HG03103 (cell line): Measurements from ENCODE around the gene HES2.
"Not testable (repeated sequence)": the region's sequence is repeated elsewhere in the genome, so short reads cannot be mapped to it uniquely, and the experiment has no call there.

ENCODE experiments used
- ATAC-seq: cut with Tn5 transposase; IDR thresholded peaks from one replicate; pipeline ENCODE4 v1.9.1; 2021; ENCODE audit warnings: low read depth; ENCODE audit not compliant: unreplicated experiment

HES2 gene

GRCh38 chr1:6437012-6437700 is 17.4 kb upstream of the HES2 start:
- ATAC-seq = not testable (repeated sequence)

- not testable (repeated sequence) for ATAC-seq
These were observed 16.6 kb upstream of the HES2 start for GRCh38 chr1:6436277-6436676.

- ATAC-seq = no peak
These were observed 15.8 kb upstream of the HES2 start for GRCh38 chr1:6435547-6435946.

- ATAC-seq = no peak
These were observed 15.4 kb upstream of the HES2 start for GRCh38 chr1:6435129-6435528.

- no peak for ATAC-seq
These were observed 14.5 kb upstream of the HES2 start for GRCh38 chr1:6434186-6434585.

GRCh38 chr1:6431645-6432579 is 12.2 kb upstream of the HES2 start:
- ATAC-seq = not testable (repeated sequence)

- not testable (repeated sequence) for ATAC-seq
These were observed 10.1 kb upstream of the HES2 start for GRCh38 chr1:6429660-6430411.

- ATAC-seq = not testable (repeated sequence)
These were observed 8.7 kb upstream of the HES2 start for GRCh38 chr1:6428453-6428852.

- no peak for ATAC-seq
These were observed 8.0 kb upstream of the HES2 start for GRCh38 chr1:6427441-6428390.

GRCh38 chr1:6426972-6427350 is 7.2 kb upstream of the HES2 start:
- no peak for ATAC-seq

GRCh38 chr1:6426277-6426971 is 6.7 kb upstream of the HES2 start:
- ATAC-seq = no peak

- no peak for ATAC-seq
These were observed 5.9 kb upstream of the HES2 start for GRCh38 chr1:6425658-6426057.

- ATAC-seq = no peak
These were observed 5.2 kb upstream of the HES2 start, which contains the start of gene ESPN for GRCh38 chr1:6424619-6425593. Gene ESPN (plus strand): TSS chr1:6424776. CDS start chr1:6424956, 180 bp downstream.

GRCh38 chr1:6424000-6424565 is 4.4 kb upstream of the HES2 start:
- no peak for ATAC-seq

- no peak for ATAC-seq
These were observed 3.7 kb upstream of the HES2 start for GRCh38 chr1:6423321-6423999.

- ATAC-seq = no peak
These were observed 1.5 kb upstream of the HES2 start for GRCh38 chr1:6421266-6421665.

- ATAC-seq = no peak
These were observed 829 bp upstream of the HES2 start for GRCh38 chr1:6420454-6421042.
